ENCODE data around the gene CCNYL1.

DNA sequence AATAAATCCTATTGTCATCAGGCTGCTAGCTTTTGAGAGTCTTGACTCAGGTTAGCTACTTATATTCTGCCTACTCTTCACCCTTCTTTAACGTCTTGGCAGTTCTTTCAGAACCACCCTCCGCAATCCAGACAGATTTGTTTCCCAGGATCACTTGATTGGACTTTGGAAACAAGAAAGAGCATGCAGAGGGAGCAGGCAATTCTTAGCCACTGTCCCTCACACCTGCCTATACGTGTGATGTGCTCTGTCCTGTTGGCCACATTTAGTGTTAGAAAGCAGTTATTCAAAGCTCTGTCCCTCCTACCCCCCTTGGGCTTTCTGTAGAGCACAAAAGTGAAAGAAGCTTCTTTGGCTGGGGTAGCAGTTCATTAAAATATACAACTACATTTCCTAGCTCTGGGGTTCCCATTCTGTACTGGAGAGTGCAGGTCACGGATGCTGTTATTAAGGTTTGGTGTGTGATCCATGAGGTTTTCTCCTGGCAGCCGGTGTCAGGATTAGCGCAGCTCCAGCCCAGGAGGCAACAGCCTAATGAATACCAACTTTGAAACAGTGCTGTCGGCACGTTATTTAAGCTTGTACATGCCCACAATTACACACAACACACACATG is 52.0 kb downstream of the CCNYL1 start:
- TF ChIP-seq POLR2AphosphoS5 (IDR thresholded peaks at IDR 0.05; ENCODE audit: low read depth, low read length) (no peak), POLR2A (IDR thresholded peaks at IDR 0.05; ENCODE audit: low read depth, low read length) (no peak)

Measured in GM12891 (cell line).